Stimulated activated CD8-positive, alpha-beta memory T cell treated with anti-CD3 and anti-CD28 coated beads, Interleukin-15, amount 100 ng/mL, for 48 hours (primary cell): ENCODE data around the gene ANKZF1.
A peak's percentile ranks its signal among the peaks of the same experiment; 100 is the strongest.

ENCODE experiments used
- DNase-seq, 2 donors: peaks; one replicate each; pipeline ENCODE4 v3.0.0-alpha.2; 2020; ENCODE audit warnings: low read depth in 2 of 2

The ANKZF1 gene

GRCh38 chr2:219207884-219208740, 21.5 kb upstream of the ANKZF1 start:
- no peak for DNase-seq

GRCh38 chr2:219209236-219210195, 20.1 kb upstream of the ANKZF1 start:
- no peak for DNase-seq

- no peak for DNase-seq
These were observed 19.3 kb upstream of the ANKZF1 start for GRCh38 chr2:219210196-219210885.

GRCh38 chr2:219210886-219211362, 18.7 kb upstream of the ANKZF1 start:
- DNase-seq: no peak

- no peak for DNase-seq
These were observed 16.6 kb upstream of the ANKZF1 start for GRCh38 chr2:219213026-219213415.

- no peak for DNase-seq
These were observed 16.0 kb upstream of the ANKZF1 start for GRCh38 chr2:219213486-219214071.

- no peak for DNase-seq
These were observed 15.5 kb upstream of the ANKZF1 start for GRCh38 chr2:219214141-219214540.

GRCh38 chr2:219214786-219215185, 14.8 kb upstream of the ANKZF1 start:
- no peak for DNase-seq

GRCh38 chr2:219215871-219216534, 13.6 kb upstream of the ANKZF1 start:
- no peak for DNase-seq

- no peak for DNase-seq
These were observed 13.1 kb upstream of the ANKZF1 start for GRCh38 chr2:219216535-219216915.

- no peak for DNase-seq
These were observed 11.3 kb upstream of the ANKZF1 start for GRCh38 chr2:219218217-219218731.

GRCh38 chr2:219218732-219219701, 10.6 kb upstream of the ANKZF1 start, which contains the start of gene ABCB6:
Gene ABCB6 (minus strand): TSS chr2:219218958. CDS start chr2:219218673, 285 bp downstream.
- peak; percentile 79 to 86 for DNase-seq

GRCh38 chr2:219219784-219220532, 9.6 kb upstream of the ANKZF1 start:
- no peak for DNase-seq

GRCh38 chr2:219220652-219221402, 8.8 kb upstream of the ANKZF1 start:
- DNase-seq: no peak

- DNase-seq: no peak
These were observed 7.6 kb upstream of the ANKZF1 start for GRCh38 chr2:219221957-219222518.

- no peak for DNase-seq
These were observed 5.6 kb upstream of the ANKZF1 start for GRCh38 chr2:219223831-219224610.

GRCh38 chr2:219225350-219225749, 4.3 kb upstream of the ANKZF1 start:
- no peak for DNase-seq
